ENCODE measurements around the gene SMG6.

The SMG6 gene

GRCh38 chr17:2056206-2057174 lies 247.1 kb downstream of the SMG6 start:
- DNase-seq, result no peak

- no peak for DNase-seq
Observed at GRCh38 chr17:2055292-2056205, 248.0 kb downstream of the SMG6 start.

DNA sequence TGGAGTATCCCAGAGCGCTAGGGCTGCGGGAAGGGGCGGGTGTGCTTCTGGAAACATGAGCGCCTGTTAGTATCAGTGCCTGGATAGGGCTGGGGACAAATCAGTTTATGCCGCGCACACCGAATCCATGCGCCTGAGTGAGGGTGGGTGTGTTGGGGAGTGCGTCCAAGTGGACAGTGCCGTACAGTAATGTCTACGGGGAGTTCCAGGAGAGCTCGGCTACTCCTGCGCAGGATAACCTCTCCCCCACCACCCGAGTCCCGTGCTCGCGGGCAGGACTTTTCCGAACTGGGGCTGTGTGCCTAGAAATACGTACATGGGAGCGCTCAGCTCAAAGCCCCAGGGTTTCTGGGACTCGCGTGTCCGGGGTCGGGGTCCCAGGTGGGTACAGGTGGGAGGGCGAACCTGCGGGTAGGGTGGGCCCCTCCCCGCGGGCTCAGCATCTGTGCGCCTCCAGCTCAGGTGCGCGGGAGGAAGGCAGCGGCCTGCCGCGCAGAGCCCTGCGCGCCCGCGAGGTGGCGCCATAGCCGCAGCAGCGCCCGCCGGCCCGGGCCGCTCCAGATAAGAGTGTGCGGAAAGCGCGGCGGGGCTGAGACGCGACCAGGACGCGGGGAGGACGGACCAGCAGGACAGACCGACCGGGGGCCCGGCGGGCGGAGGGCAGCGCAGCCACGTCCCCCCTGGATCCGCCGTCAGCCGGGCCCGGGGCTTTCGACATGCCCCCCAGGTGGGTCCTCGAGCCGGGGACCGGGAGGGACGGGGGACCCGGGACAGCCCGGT lies 248.9 kb downstream of the SMG6 start, which contains the start of gene HIC1:
Gene HIC1, plus strand, starts transcription at position 592 of the 780 bp plus-strand sequence. CDS start 1,588 bp downstream, outside the sequence.
- DNase-seq, result peak; percentile 62

- no peak for DNase-seq
Observed at GRCh38 chr17:2054262-2054511, 249.4 kb downstream of the SMG6 start.

DNA sequence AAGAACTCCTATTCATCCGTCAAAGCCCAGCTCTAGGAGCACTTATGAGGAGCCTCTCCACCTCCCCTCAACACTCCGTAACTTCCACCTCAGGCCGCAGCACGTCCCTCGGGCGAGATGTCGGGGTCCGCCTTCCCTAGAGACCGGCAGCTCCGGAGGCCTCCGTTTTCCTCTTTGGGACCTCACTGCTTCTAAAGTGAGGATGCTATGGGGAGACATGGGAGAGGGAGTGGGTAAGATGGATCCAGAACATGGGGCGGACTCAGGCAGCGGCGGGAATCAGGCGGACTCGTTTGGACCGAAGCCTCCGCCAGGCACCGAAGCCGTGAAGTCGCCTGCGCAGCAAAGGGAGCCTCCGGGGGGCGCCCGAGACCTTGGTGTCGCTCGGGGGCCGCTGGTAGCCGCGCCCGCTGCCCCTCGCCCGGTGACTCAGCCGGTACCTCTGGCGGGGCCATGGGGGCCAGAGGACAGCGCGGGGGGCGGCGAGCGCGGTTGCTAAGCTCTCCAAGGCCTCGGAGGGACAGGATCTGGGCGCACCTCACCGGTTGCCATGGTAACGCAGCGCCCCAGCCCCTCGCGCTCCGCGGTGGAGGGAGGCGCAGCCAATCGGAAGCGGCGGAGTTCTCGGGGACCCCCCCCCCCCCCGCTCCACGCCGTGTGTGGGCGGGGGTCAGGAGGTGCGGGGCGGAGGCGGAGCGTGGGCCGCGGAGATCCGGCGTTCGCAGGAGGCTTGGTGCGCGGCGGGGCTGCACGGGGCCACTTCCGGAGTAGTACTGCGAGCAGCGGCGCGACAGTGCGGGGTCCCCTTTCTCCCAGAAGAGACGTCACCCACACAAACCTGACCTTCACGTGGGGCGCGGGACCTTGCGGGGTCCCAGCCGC lies 250.0 kb downstream of the SMG6 start:
- peak; percentile 58 for DNase-seq

DNA sequence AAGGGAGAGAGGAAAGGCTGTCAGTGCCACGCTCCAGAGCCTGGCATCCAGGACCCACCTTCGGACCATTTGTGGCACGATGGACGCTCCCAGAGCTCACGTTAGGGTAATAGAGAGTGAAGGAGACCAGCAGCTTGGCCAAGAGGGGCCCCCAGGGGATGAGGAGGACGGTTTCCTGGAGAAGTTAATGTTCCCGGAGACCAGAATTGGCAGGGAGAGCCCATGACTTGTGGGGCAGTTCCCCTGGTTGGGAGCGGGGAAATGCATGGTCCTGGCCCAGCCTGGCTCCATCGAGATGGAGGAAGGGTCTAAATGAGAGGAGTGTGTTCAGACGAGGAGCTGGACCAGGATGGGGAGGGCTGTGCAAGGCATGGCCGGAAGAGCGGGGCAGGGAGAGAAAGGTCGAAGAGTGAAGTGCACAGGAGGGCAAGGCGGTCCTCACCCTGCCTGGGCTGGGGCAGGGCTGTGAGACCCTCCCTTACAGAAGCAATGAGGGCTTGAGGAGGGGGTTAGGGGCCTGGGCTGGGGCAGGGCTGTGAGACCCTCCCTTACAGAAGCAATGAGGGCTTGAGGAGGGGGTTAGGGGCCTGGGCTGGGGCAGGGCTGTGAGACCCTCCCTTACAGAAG lies 251.5 kb downstream of the SMG6 start:
- DNase-seq, result no peak

DNA sequence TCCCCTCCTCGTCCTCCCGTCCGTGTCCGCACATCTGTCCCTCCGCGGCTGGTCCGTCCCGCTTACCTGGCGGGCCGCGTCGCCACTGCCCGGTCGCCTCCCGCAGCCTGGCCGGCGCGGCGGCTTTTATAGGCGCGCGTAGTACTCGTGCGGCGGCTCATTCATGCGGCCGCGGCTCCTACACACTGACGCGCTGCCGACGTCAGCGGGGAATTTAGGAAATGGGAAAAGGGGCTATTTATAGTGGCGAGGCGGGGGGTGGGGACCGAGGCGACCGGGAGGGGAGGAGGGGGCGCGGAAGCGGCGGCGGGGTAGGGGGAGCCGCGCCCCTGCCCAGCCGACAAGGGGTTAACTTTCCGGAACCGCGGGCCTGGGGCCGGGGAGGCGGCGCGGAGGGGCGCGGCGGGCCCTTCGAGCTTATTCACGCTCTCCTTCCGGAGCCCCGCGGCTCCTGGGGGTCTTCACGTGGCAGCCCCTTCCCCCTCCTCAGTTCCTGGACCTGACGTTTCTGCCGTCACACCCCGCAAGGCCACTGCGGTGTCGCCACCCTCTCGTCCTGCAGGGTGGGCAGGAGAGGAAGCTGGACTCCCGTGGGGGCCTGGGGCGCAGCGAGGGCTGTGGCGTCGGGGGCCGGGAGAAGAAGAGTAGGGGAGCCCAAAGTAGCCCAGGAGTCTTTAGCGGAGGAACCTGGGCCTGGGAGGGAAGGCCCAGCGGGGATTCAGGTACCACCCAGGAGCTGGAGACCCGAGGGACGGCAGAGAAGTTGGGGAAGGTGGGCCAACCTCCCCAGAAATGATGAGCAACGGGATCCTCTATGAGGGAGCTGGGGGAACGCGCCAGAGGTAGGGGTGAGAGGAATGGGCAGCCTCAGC lies 252.3 kb downstream of the SMG6 start:
- no peak for DNase-seq

DNA sequence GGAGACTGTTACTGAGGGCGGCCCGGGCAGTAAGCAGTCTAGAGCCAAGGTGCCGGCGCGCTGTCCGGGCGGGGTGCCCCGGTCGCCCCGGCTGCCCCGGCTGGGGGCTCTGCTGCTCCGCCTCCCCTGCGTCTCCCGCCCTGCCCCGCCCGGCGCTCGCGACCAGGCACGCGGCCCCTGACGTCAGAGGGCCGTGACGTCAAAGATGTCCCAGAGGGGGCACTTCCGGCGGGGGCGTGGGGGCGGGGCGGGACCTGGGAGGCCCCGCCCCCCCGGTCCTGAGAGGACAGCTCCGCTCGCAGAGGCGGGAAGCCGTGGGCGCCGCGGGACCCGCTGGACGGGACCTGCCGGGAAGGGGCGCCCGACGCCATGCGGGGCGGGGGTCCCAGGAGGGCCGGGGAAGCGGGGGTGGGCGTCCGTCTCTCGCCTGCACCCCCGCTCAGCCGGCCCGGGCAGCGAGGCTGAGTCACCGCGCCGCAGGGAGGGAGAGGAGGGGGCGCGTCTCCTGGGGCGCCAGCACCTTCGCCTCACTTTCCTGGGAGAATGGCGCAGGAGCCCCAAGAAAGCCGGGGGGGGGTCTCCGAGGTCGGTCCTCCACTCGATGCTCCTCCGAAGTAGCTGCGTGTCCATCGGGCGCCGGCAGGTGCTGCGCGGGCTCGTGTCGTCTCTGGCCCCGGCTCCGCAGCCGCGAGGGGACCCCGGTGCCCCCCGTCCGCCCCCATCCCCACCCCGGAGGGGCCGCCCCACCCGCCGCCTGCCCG lies 253.1 kb downstream of the SMG6 start:
- DNase-seq, result peak; percentile 50

GRCh38 chr17:2049333-2050299 lies 254.0 kb downstream of the SMG6 start:
- peak; percentile 42 for DNase-seq

DNA sequence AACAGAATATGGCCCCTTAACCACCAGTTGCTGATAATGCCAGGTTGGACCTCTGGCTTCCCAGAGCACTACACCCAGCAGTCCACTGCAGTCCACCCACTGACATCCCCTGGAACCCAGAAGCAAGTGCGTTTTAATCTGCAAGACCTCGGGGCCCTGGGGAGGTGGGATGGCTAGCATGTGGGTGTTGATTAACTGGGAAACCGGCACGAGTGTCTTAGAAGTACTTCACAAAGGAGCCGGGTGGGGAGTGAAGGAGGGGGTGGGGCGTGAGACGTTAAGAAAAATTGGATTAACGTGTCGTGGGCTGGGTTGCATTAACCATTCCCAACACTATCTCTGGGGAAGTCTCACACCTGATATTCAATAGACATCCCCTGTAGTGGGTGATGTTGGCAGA lies 254.8 kb downstream of the SMG6 start:
- DNase-seq, result no peak

DNA sequence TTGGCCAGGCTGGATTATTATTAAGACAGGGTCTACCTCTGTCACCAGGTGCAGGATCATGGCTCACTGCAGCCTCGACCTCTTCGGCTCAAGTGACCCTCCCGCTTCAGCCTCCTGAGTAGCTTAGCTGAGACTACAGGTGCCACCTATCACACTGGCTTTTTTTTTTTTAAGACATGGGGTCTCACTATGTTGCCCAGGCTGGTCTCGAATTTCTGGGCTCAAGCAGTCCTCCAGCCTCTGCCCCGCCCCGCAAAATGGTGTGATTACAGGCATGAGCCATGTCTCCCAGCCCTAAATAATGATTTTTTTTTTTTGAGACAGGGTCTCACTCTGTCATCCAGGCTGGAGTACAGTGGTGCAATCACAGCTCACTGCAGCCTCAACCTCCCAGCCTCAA lies 256.0 kb downstream of the SMG6 start:
- DNase-seq, result no peak

GRCh38 chr17:2044263-2044894 lies 259.2 kb downstream of the SMG6 start:
- DNase-seq, result no peak

- no peak for DNase-seq
Observed at GRCh38 chr17:2043785-2044184, 259.8 kb downstream of the SMG6 start.

DNA sequence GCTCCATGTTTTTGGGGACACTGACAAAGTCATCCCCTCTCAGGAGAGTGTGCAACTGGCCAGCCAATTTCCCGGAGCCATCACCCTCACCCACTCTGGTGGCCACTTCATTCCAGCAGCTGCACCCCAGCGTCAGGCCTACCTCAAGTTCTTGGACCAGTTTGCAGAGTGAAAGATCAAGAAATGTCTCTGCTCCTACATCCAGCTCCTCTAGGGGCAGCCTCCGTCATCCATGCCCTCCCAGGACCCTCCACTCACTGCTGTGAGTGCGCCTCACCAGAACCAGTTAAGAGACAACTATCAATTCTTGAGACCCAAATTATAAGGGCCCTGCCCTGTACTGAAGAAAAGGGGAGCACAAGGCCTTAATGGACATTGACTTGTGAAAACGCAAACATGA lies 260.7 kb downstream of the SMG6 start:
- no peak for DNase-seq

DNA sequence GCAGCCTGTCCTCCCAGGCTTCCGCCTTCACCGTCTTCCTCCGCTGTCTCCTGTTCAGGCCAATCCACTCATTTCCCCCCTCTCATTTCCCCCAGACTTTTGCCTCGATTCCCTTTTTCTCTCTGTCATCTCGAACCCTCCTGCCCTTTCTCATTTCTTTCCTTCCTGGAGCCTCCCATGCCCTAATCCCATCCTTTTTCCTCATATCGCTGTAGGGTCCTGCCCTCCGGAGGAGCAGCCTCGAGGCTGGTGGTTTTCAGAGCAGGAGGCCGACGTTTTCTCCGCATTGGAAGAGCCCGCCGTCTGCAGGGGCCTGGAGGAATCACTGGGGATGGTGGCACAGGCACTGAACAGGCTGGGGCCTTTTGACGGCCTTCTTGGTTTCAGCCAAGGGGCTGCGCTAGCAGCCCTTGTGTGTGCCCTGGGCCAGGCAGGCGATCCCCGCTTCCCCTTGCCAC lies 261.2 kb downstream of the SMG6 start:
- no peak for DNase-seq

GRCh38 chr17:2041561-2042389 lies 261.8 kb downstream of the SMG6 start, which contains the start of gene OVCA2:
OVCA2 (plus strand) TSS chr17:2042022; CDS start chr17:2042048, 26 bp downstream.
- peak; percentile 94 for DNase-seq
